Central memory CD8-positive, alpha-beta T cell (primary cell): ENCODE results near the gene STRIP1.
"Not testable (repeated sequence)": the region's sequence is repeated elsewhere in the genome, so short reads cannot be mapped to it uniquely, and the experiment has no call there.

Experiments used
- ATAC-seq: fragments of 150-1000 bp; cut with Tn5 transposase; replicated peaks from 2 replicates; pipeline ENCODE4 v1.10.0; 2022; ENCODE audit warnings: mild to moderate bottlenecking, moderate FRiP score, moderate number of reproducible peaks; ENCODE audit not compliant: poor library complexity, severe bottlenecking; ENCODE audit errors: extremely low read depth
- DNase-seq, 2 donors: peaks; one replicate each; pipeline ENCODE4 v3.0.0; 2021; ENCODE audit warnings: low spot score in 2 of 2
- H3K27ac Mint-ChIP-seq: one replicate; pipeline ENCODE4 v1.8.0; 2022; ENCODE audit warnings: low read depth, mild to moderate bottlenecking, moderate library complexity, mixed read lengths
- H3K27me3 Mint-ChIP-seq: one replicate; pipeline ENCODE4 v1.8.0; 2022; ENCODE audit warnings: mixed read lengths
- H3K36me3 Mint-ChIP-seq: one replicate; pipeline ENCODE4 v1.8.0; 2022; ENCODE audit warnings: mild to moderate bottlenecking, moderate library complexity, mixed read lengths; ENCODE audit not compliant: insufficient read depth
- H3K4me1 Mint-ChIP-seq: one replicate; pipeline ENCODE4 v1.8.0; 2022; ENCODE audit warnings: mixed read lengths
- H3K4me3 Mint-ChIP-seq: one replicate; pipeline ENCODE4 v1.8.0; 2022; ENCODE audit warnings: mild to moderate bottlenecking, moderate library complexity, mixed read lengths
- H3K9me3 Mint-ChIP-seq: one replicate; pipeline ENCODE4 v1.8.0; 2022; ENCODE audit warnings: mixed read lengths

Gene STRIP1

GRCh38 chr1:110018396-110018795, 16.0 kb upstream of the STRIP1 start:
- Mint-ChIP-seq H3K4me1 (no peaks in the 10 kb centered on the region), H3K9me3 (no peaks in the 10 kb centered on the region), H3K36me3 (peaks cover 74% of the 10 kb centered on the region), H3K27me3 (no peaks in the 10 kb centered on the region), H3K4me3 (no peak overlapping the region), H3K27ac (no peak overlapping the region)
- ATAC-seq (no peak), DNase-seq (no peak)

DNA sequence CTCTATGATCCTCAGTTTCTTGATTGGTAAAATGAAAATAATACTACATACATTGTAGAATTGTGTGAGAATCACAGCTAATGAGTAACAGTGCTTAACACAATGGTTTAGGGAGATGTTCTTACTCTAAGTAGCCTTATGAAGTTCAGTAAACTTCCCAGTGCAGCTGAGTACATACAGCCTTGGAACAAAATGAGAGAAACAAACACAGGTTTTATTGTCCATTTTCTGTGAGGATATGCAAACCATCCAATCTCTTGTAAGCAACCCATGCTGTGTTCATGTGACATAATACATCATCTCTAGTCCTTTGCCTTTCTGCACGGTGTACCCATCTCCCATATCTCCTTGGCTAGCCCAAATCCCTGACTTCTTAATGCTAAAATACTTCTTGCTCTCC, 14.7 kb upstream of the STRIP1 start:
- Mint-ChIP-seq H3K27me3 (no peaks in the 10 kb centered on the region), H3K27ac (peak overlapping the region; percentile 13), H3K4me1 (no peaks in the 10 kb centered on the region), H3K36me3 (peaks cover 67% of the 10 kb centered on the region), H3K4me3 (no peak overlapping the region), H3K9me3 (no peaks in the 10 kb centered on the region)
- ATAC-seq (no peak), DNase-seq (no peak)

GRCh38 chr1:110021285-110021684, 13.1 kb upstream of the STRIP1 start:
- Mint-ChIP-seq H3K27ac (no peak overlapping the region), H3K27me3 (no peaks in the 10 kb centered on the region), H3K9me3 (no peaks in the 10 kb centered on the region), H3K36me3 (peaks cover 55% of the 10 kb centered on the region), H3K4me1 (no peaks in the 10 kb centered on the region), H3K4me3 (no peak overlapping the region)
- DNase-seq: no peak
- ATAC-seq: no peak

- Mint-ChIP-seq H3K4me1 (no peaks in the 10 kb centered on the region), H3K27ac (no peak overlapping the region), H3K36me3 (peaks cover 26% of the 10 kb centered on the region), H3K27me3 (no peaks in the 10 kb centered on the region), H3K4me3 (no peak overlapping the region), H3K9me3 (no peaks in the 10 kb centered on the region)
- DNase-seq: no peak
- ATAC-seq: no peak
Measured at GRCh38 chr1:110024613-110025012, 9.8 kb upstream of the STRIP1 start.

DNA sequence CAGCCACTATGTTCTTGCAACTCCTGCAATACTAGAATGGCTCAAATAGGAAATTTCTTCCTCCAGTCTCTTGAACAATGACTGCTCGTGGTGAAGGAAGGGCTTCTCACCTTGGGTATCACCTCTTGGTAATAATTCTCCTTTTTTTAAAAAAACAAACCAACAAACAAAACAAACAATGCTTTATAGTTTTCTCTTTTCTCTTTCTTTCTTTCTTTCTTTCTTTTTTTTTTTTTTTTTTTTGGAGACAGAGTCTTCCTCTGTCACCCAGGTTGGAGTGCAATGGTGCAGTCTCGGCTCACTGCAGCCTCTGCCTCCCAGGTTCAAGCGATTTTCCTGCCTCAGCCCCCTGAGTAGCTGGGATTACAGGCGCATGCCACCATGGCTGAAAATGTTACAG, 3.7 kb upstream of the STRIP1 start:
- H3K27ac Mint-ChIP-seq: peak overlapping the region; percentile 96
- ATAC-seq, H3K9me3 Mint-ChIP-seq, H3K27me3 Mint-ChIP-seq, H3K36me3 Mint-ChIP-seq, DNase-seq: not testable (repeated sequence)
- H3K4me3 Mint-ChIP-seq: peak overlapping the region; percentile 82
- peaks cover 27% of the 10 kb centered on the region for H3K4me1 Mint-ChIP-seq

DNA sequence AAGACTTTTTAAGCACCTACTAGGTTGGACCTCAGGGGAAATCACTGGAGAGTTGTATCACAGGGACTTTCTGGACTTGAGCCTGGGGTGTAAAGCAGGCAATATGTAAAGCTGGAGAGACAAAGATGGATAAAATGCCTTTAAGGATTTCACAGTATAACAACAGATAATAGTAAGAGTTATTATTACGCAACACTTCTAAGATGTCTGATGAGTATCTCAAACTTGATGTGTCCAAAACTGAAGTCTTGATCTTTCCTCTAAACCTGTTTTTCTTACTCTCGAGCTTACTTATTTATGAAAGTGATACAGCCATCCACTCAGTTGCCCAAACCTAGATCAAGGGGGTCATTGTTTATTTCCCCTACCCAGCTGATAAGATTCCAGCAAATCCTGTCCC, 2.1 kb upstream of the STRIP1 start:
- ATAC-seq: no peak
- Mint-ChIP-seq H3K9me3 (no peaks in the 10 kb centered on the region), H3K4me3 (peak overlapping the region; percentile 3), H3K4me1 (peaks cover 27% of the 10 kb centered on the region), H3K36me3 (peaks cover 8% of the 10 kb centered on the region), H3K27me3 (no peaks in the 10 kb centered on the region), H3K27ac (no peak overlapping the region)
- DNase-seq: no peak

DNA sequence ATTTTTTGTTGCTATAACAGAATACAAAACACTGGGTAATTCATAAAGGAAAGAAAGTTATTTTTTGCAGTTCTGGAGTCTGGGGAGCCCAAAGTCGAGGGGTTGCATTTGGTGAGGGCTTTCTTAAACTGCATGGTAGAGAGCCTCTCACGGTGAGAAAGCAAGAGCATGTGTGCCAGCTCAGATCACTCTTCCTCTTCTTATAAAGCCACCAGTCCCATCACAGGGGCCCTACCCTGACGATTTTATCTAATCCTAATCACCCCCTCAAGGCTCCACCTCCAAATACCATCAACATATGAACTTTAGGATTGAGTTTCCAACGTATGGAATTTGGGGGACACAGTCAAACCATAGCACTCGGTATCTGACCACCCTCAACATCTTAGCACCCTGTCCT, 1.0 kb upstream of the STRIP1 start:
- Mint-ChIP-seq H3K9me3 (no peaks in the 10 kb centered on the region), H3K27ac (peak overlapping the region; percentile 62), H3K36me3 (peaks cover 11% of the 10 kb centered on the region), H3K4me1 (peaks cover 27% of the 10 kb centered on the region), H3K4me3 (peak overlapping the region; percentile 86), H3K27me3 (no peaks in the 10 kb centered on the region)
- DNase-seq (no peak), ATAC-seq (no peak)

DNA sequence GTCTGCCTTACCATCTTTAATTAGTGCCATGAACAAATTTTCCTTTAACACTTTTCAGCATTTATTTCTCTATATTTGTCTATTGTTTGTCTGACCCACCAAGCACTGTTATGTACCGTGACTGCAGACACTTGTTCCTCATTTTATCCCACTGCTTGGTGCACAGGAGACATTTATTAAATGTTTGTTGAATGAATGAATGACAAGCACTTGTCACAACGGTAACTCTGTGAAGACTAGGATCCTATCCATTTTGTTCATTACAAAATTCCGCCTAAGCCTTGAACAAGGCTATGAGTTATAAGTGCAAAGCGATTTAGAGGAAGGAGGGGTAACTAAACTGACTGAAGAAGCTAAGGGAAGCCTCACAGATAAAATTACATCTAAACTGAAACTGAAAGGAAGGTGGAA, 379 bp upstream of the STRIP1 start:
- H3K4me3 Mint-ChIP-seq: peak overlapping the region; percentile 86
- H3K4me1 Mint-ChIP-seq: peaks cover 27% of the 10 kb centered on the region
- no peaks in the 10 kb centered on the region for H3K9me3 Mint-ChIP-seq
- DNase-seq (no peak), ATAC-seq (no peak)
- H3K27me3 Mint-ChIP-seq: no peaks in the 10 kb centered on the region
- peaks cover 16% of the 10 kb centered on the region for H3K36me3 Mint-ChIP-seq
- peak overlapping the region; percentile 62 for H3K27ac Mint-ChIP-seq

GRCh38 chr1:110035236-110035752, 870 bp downstream of the STRIP1 start:
- Mint-ChIP-seq H3K36me3 (peaks cover 21% of the 10 kb centered on the region), H3K9me3 (no peaks in the 10 kb centered on the region), H3K4me3 (peak overlapping the region; percentile 86), H3K27me3 (no peaks in the 10 kb centered on the region), H3K27ac (peak overlapping the region; percentile 62), H3K4me1 (peaks cover 27% of the 10 kb centered on the region)
- no peak for ATAC-seq
- no peak for DNase-seq

DNA sequence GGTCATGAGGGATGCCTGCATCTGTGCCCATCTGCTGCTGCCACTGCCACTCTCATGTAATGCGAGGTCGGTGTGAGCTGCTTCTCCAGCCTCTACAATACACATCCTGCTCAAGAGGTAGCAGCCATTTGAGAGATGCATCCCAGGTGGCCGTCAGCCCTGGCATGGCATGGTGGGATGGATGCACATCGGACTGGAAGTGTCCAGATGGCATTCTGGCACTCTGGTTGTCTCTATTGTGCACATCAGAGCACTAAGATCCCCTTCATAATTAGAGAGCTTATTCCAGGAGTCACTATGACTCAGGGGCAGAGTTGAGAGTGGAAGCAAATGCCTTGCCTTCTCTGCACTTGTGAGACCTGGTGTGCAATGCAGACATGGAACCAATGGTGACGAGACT, 3.8 kb downstream of the STRIP1 start:
- ATAC-seq: no peak

GRCh38 chr1:110039641-110040040, 5.2 kb downstream of the STRIP1 start:
- no peaks in the 10 kb centered on the region for H3K27me3 Mint-ChIP-seq
- H3K4me3 Mint-ChIP-seq: no peak overlapping the region
- ATAC-seq (no peak), DNase-seq (no peak)
- H3K4me1 Mint-ChIP-seq: peaks cover 9% of the 10 kb centered on the region
- peaks cover 40% of the 10 kb centered on the region for H3K36me3 Mint-ChIP-seq
- H3K9me3 Mint-ChIP-seq: no peaks in the 10 kb centered on the region
- peak overlapping the region; percentile 35 for H3K27ac Mint-ChIP-seq

More for the DNA sequence above, 3.8 kb downstream of the STRIP1 start:
- Mint-ChIP-seq H3K9me3 (no peaks in the 10 kb centered on the region), H3K4me1 (peaks cover 19% of the 10 kb centered on the region), H3K4me3 (no peak overlapping the region), H3K36me3 (peaks cover 35% of the 10 kb centered on the region), H3K27ac (no peak overlapping the region), H3K27me3 (no peaks in the 10 kb centered on the region)
- no peak for DNase-seq

GRCh38 chr1:110040548-110040947, 6.1 kb downstream of the STRIP1 start:
- Mint-ChIP-seq H3K4me3 (no peak overlapping the region), H3K9me3 (no peaks in the 10 kb centered on the region), H3K36me3 (peaks cover 47% of the 10 kb centered on the region), H3K27me3 (no peaks in the 10 kb centered on the region), H3K27ac (no peak overlapping the region), H3K4me1 (peaks cover 2% of the 10 kb centered on the region)
- ATAC-seq (no peak), DNase-seq (no peak)

GRCh38 chr1:110043016-110043415, 8.6 kb downstream of the STRIP1 start:
- Mint-ChIP-seq H3K9me3 (no peaks in the 10 kb centered on the region), H3K27me3 (no peaks in the 10 kb centered on the region), H3K36me3 (peaks cover 53% of the 10 kb centered on the region), H3K4me3 (no peak overlapping the region), H3K4me1 (no peaks in the 10 kb centered on the region), H3K27ac (no peak overlapping the region)
- ATAC-seq: no peak
- DNase-seq: no peak

DNA sequence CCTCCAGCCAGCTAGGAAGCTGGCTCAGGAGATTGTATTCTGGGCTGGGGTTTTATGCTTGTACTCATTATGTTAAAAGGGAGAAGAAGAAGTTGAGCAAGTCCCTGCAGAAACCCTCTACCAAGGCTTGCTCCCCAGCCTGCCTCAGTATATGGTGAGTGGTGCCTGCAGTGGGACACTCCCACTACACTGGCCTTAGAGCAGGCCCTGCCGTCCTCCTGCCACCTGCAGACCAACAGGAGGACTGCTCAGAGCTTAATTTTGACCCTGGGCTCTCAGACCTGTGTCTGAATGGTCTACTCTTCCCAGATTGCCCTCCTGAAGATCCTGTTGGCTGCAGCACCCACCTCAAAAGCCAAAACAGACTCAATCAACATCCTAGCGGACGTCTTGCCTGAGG, 13.0 kb downstream of the STRIP1 start:
- no peak for DNase-seq
- no peaks in the 10 kb centered on the region for H3K9me3 Mint-ChIP-seq
- no peaks in the 10 kb centered on the region for H3K27me3 Mint-ChIP-seq
- H3K36me3 Mint-ChIP-seq: peaks cover 65% of the 10 kb centered on the region
- ATAC-seq: no peak
- no peaks in the 10 kb centered on the region for H3K4me1 Mint-ChIP-seq
- H3K4me3 Mint-ChIP-seq: no peak overlapping the region
- no peak overlapping the region for H3K27ac Mint-ChIP-seq
